Measurements from ENCODE around the gene DRAM2. TPM values are rescaled to one million over a fixed set of nuclear protein-coding genes. Genes with fewer than 3 reads are reported as not detected.
A peak's percentile ranks its signal among the peaks of the same experiment; 100 is the strongest.

The DRAM2 gene
- total and polyA plus RNA-seq, 9 of the 15 experiments (the other 6 are each of a cell fraction or from before 2014, with no cell fraction given) = 29.0 to 161 (median 53.5) TPM

GRCh38 chr1:111101854-111102642, 37.8 kb downstream of the DRAM2 start (continued):
- TF ChIP-seq FOXA1 (IDR thresholded peaks at IDR 0.05; ENCODE audit: borderline replicate concordance) (no peak), CBFB (CRISPR knock-in tag; IDR thresholded peaks at IDR 0.05) (no peak), E2F8 (IDR thresholded peaks at IDR 0.05; ENCODE audit: low read depth, partially characterized antibody) (no peak), CBX2 (IDR thresholded peaks at IDR 0.05; ENCODE audit: insufficient read depth, low read length, poor library complexity, severe bottlenecking) (no peak), FOS (IDR thresholded peaks at IDR 0.05; ENCODE audit: extremely low read depth, insufficient read length) (no peak), ZNF551 (CRISPR knock-in tag; IDR thresholded peaks at IDR 0.05) (no peak), YBX1 (IDR thresholded peaks at IDR 0.05) (no peak), GTF3C2 (IDR thresholded peaks at IDR 0.05; ENCODE audit: borderline replicate concordance, extremely low read depth, insufficient read length) (no peak), POLR3A (IDR thresholded peaks at IDR 0.05; ENCODE audit: borderline replicate concordance, extremely low read depth, insufficient read depth, insufficient read length) (no peak), ZNF280A (IDR thresholded peaks at IDR 0.05; ENCODE audit: low read depth, partially characterized antibody) (no peak), MEF2A (IDR thresholded peaks at IDR 0.05; ENCODE audit: control insufficient read depth, low read depth, low read length) (no peak), ZNF232 (CRISPR knock-in tag; IDR thresholded peaks at IDR 0.05) (no peak), HDAC1 (IDR thresholded peaks at IDR 0.05) (peak in 1 of 2 experiments; percentile 50; a peak in 1 of 4 replicates), SETDB1 (IDR thresholded peaks at IDR 0.05; ENCODE audit: low read length) (no peak), RFX7 (CRISPR knock-in tag; IDR thresholded peaks at IDR 0.05) (no peak), ZNF212 (CRISPR knock-in tag; IDR thresholded peaks at IDR 0.05) (no peak), GABPB2 (CRISPR knock-in tag; conservative IDR thresholded peaks at IDR 0.05) (no peak), NKRF (IDR thresholded peaks at IDR 0.05; ENCODE audit: borderline replicate concordance) (no peak), ARNT (IDR thresholded peaks at IDR 0.05) (no peak)

Measured in K562 (cell line).